PC-3 (cell line): ENCODE data around the gene SSBP2. TPM values are rescaled to one million over a fixed set of nuclear protein-coding genes. Genes with fewer than 3 reads are reported as not detected.
A peak's percentile ranks its signal among the peaks of the same experiment; 100 is the strongest.

Experiments
- ATAC-seq: fragments of 200-7000 bp; cut with Tn5 transposase; 2 replicates; pipeline ENCODE4 v1.9.1; 2020; ENCODE audit warnings: mild to moderate bottlenecking, moderate library complexity
- BruUV-seq: library from RNA; stranded (reverse); fragments of 400-500 nt; replicated peaks from 2 replicates; lab custom pipeline; 2021; lab: Mats Ljungman, UMichigan
- CTCF ChIA-PET: fragments of 300-600 bp; sonication (Branson Sonifier 250); formaldehyde crosslinking; loops from one replicate; lab custom pipeline; 2022; ENCODE audit warnings: antibody characterized with exemption; lab: Charles Lee
- POLR2A ChIA-PET: fragments of 300-600 bp; sonication (Branson Sonifier 250); formaldehyde crosslinking; loops from one replicate; lab custom pipeline; 2022; ENCODE audit warnings: antibody characterized with exemption; ENCODE audit not compliant: unreplicated experiment; lab: Charles Lee
- DNase-seq: peaks from one replicate; pipeline ENCODE4 v3.0.0-alpha.2; 2015
- H2AFZ ChIP-seq: fragments of 300-600 bp; sonication (generic); 2 replicates; pipeline ENCODE4 v1.6.0; 2016; ENCODE audit warnings: antibody characterized with exemption, low read length
- H3F3A ChIP-seq: fragments of 300-600 bp; sonication (generic); one replicate; pipeline ENCODE4 v1.6.0; 2017; ENCODE audit warnings: antibody characterized with exemption, low read length, control low read depth, mild to moderate bottlenecking; ENCODE audit not compliant: unreplicated experiment
- H3K27ac ChIP-seq: fragments of 300-600 bp; sonication (generic); 2 replicates; pipeline ENCODE4 v1.5.1; 2016; ENCODE audit warnings: mild to moderate bottlenecking, low read length
- H3K27me3 ChIP-seq: fragments of 300-600 bp; sonication (generic); 2 replicates; pipeline ENCODE4 v1.6.1; 2016; ENCODE audit warnings: low read length, mixed read lengths
- H3K36me3 ChIP-seq: fragments of 300-600 bp; sonication (generic); 2 replicates; pipeline ENCODE4 v1.6.1; 2016; ENCODE audit warnings: low read depth, mixed run types, low read length, mixed read lengths
- H3K4me1 ChIP-seq: fragments of 300-600 bp; sonication (generic); 2 replicates; pipeline ENCODE4 v1.5.1; 2016; ENCODE audit warnings: low read length; ENCODE audit not compliant: insufficient read depth
- H3K4me2 ChIP-seq: fragments of 300-600 bp; sonication (generic); 2 replicates; pipeline ENCODE4 v1.6.0; 2016; ENCODE audit warnings: low read length
- H3K4me3 ChIP-seq: fragments of 300-600 bp; sonication (generic); 2 replicates; pipeline ENCODE4 v1.5.1; 2016; ENCODE audit warnings: mild to moderate bottlenecking, low read length, mixed read lengths
- H3K79me2 ChIP-seq: fragments of 300-600 bp; sonication (generic); 2 replicates; pipeline ENCODE4 v1.6.1; 2017; ENCODE audit warnings: low read length, mixed read lengths
- H3K9ac ChIP-seq: fragments of 300-600 bp; sonication (generic); 2 replicates; pipeline ENCODE4 v1.6.0; 2016; ENCODE audit warnings: mild to moderate bottlenecking, low read length
- H3K9me2 ChIP-seq: fragments of 300-600 bp; sonication (generic); replicated peaks from 2 replicates; pipeline ENCODE4 v1.6.1; 2016; ENCODE audit warnings: mixed run types, low read length, mixed read lengths
- H3K9me3 ChIP-seq: fragments of 300-600 bp; sonication (generic); 2 replicates; pipeline ENCODE4 v1.6.1; 2016; ENCODE audit warnings: low read length, mixed read lengths
- H4K20me1 ChIP-seq: fragments of 300-600 bp; sonication (generic); 2 replicates; pipeline ENCODE4 v1.6.1; 2016; ENCODE audit warnings: low read length, mixed read lengths
- CTCF ChIP-seq: fragments of 300-600 bp; sonication (generic); conservative IDR thresholded peaks from 2 replicates; pipeline ENCODE4 v1.5.1; 2017; ENCODE audit warnings: antibody characterized with exemption, low read depth, mild to moderate bottlenecking, low read length
- EZH2 ChIP-seq: fragments of 300-600 bp; sonication (generic); IDR thresholded peaks from one replicate; pipeline ENCODE4 v1.6.1; 2017; ENCODE audit warnings: antibody characterized with exemption, mild to moderate bottlenecking, low read length; ENCODE audit not compliant: unreplicated experiment
- EZH2phosphoT487 ChIP-seq: fragments of 300-600 bp; sonication (generic); IDR thresholded peaks from 2 replicates; pipeline ENCODE4 v1.6.1; 2018; ENCODE audit warnings: mild to moderate bottlenecking, antibody characterized with exemption, low read length, borderline replicate concordance
- intact Hi-C: fragments of 100-400 bp; cut with micrococcal nuclease; formaldehyde crosslinking; loops from 2 replicates; pipeline ENCODE4 v1.9.0; 2023
- total RNA-seq: library from RNA; depleted of rRNA; stranded (reverse); fragments of >200 nt; gene quantifications from 2 replicates; pipeline ENCODE4 v1.2.3, GENCODE V29; 2014

Gene SSBP2
- total RNA-seq, 1 experiment from 2014 or later: 5.8 TPM

- H2AFZ ChIP-seq: no peak overlapping the region
- H3K9me2 ChIP-seq: no peaks in the 10 kb centered on the region
- H3K79me2 ChIP-seq: no peaks in the 10 kb centered on the region
- ATAC-seq (no peak), DNase-seq (no peak)
- no peaks in the 10 kb centered on the region for H3K27me3 ChIP-seq
- no peaks in the 10 kb centered on the region for H3K4me1 ChIP-seq
- H3K9ac ChIP-seq: no peak overlapping the region
- no peaks in the 10 kb centered on the region for H3F3A ChIP-seq
- no peaks in the 10 kb centered on the region for H4K20me1 ChIP-seq
- BruUV-seq: no TSS peak
- no peak overlapping the region for H3K4me3 ChIP-seq
- no peaks in the 10 kb centered on the region for H3K36me3 ChIP-seq
- TF ChIP-seq EZH2: no peak
- TF ChIP-seq EZH2phosphoT487: no peak
- ChIA-PET CTCF (no interaction called here), POLR2A (no interaction called here)
- H3K4me2 ChIP-seq: no peak overlapping the region
- H3K9me3 ChIP-seq: no peaks in the 10 kb centered on the region
- no peak overlapping the region for H3K27ac ChIP-seq
- intact Hi-C loops: no loop called here
Measured at GRCh38 chr5:81545911-81546310, 205.0 kb downstream of the SSBP2 start.

GRCh38 chr5:81544351-81545018, 206.4 kb downstream of the SSBP2 start:
- H2AFZ ChIP-seq: no peak overlapping the region

GRCh38 chr5:81542242-81542641, 208.7 kb downstream of the SSBP2 start:
- H3K4me1 ChIP-seq: no peaks in the 10 kb centered on the region
- ChIA-PET CTCF (no interaction called here), POLR2A (no interaction called here)
- H3K27ac ChIP-seq: no peak overlapping the region
- H3K9me2 ChIP-seq: no peaks in the 10 kb centered on the region
- DNase-seq (no peak), ATAC-seq (no peak)
- H3K4me3 ChIP-seq: no peak overlapping the region
- H3K9ac ChIP-seq: no peak overlapping the region
- no peaks in the 10 kb centered on the region for H4K20me1 ChIP-seq
- no peak for TF ChIP-seq CTCF
- no peak for TF ChIP-seq EZH2
- TF ChIP-seq EZH2phosphoT487: no peak
- no TSS peak for BruUV-seq
- no peak overlapping the region for H2AFZ ChIP-seq
- intact Hi-C loops: no loop called here
- H3K27me3 ChIP-seq: no peaks in the 10 kb centered on the region
- no peak overlapping the region for H3K4me2 ChIP-seq
- no peaks in the 10 kb centered on the region for H3K36me3 ChIP-seq
- H3F3A ChIP-seq: no peaks in the 10 kb centered on the region
- no peaks in the 10 kb centered on the region for H3K9me3 ChIP-seq
- H3K79me2 ChIP-seq: no peaks in the 10 kb centered on the region

More at GRCh38 chr5:81544351-81545018, 206.4 kb downstream of the SSBP2 start:
- Histone ChIP-seq H3K9ac (no peak overlapping the region), H3K36me3 (no peaks in the 10 kb centered on the region), H3K4me3 (no peak overlapping the region), H3K4me1 (no peaks in the 10 kb centered on the region), H3K9me2 (no peaks in the 10 kb centered on the region), H3K79me2 (no peaks in the 10 kb centered on the region), H3F3A (no peaks in the 10 kb centered on the region), H3K27ac (no peak overlapping the region), H3K9me3 (no peaks in the 10 kb centered on the region), H3K27me3 (no peaks in the 10 kb centered on the region), H3K4me2 (no peak overlapping the region), H4K20me1 (no peaks in the 10 kb centered on the region)
- ChIA-PET CTCF (no interaction called here), POLR2A (no interaction called here)
- TF ChIP-seq EZH2phosphoT487 (no peak), EZH2 (no peak), CTCF (no peak)
- intact Hi-C loops: no loop called here
- ATAC-seq (no peak), DNase-seq (peak; percentile 9)
- BruUV-seq: no TSS peak
